B cell (primary cell): Measurements from ENCODE around the gene CCDC120.

ENCODE experiments used
- CTCF ChIP-seq: fragments of 200-600 bp; IDR thresholded peaks from one replicate; pipeline ENCODE4 v1.8.0; 2022; ENCODE audit warnings: antibody characterized with exemption, mild to moderate bottlenecking
- EZH2 ChIP-seq: IDR thresholded peaks from 2 replicates; pipeline ENCODE4 v1.6.1; 2012; ENCODE audit warnings: borderline replicate concordance, low read depth, mild to moderate bottlenecking, moderate library complexity, low read length; ENCODE audit not compliant: insufficient read depth, poor library complexity, severe bottlenecking

- no peak for TF ChIP-seq CTCF
- no peak for TF ChIP-seq EZH2
These were observed 13.9 kb downstream of the CCDC120 start for GRCh38 chrX:49072712-49073095.
